ENCODE measurements around the gene LOXHD1.

LOXHD1 gene

GRCh38 chr18:46571756-46572155, 85.3 kb downstream of the LOXHD1 start (continued):
- no peak for TF ChIP-seq INSM2 (tag by site-specific recombination; IDR thresholded peaks at IDR 0.05)

- Histone ChIP-seq H3K4me3 (ENCODE audit: low read depth, low read length) (no peak overlapping the region), H3K4me1 (ENCODE audit: control insufficient read depth, insufficient read depth, low read length) (no peaks in the 10 kb centered on the region), H3K9me3 (ENCODE audit: control insufficient read depth, insufficient read depth, low read depth, low read length) (no peaks in the 10 kb centered on the region), H3K27ac (ENCODE audit: extremely low read depth, low read depth, low read length) (no peak overlapping the region), H3K36me3 (ENCODE audit: control insufficient read depth in 2 of 2, insufficient read depth in 1 of 2, low read length in 2 of 2) (no peaks in the 10 kb centered on the region)
- ChIA-PET POLR2A (no interaction called here), CTCF (interaction anchor here (0.5 to 1.2 kb wide), 2 partner anchors 23 to 31 kb away, joined by 3 to 4 read pairs; no protein-coding TSS in a partner anchor)
- TF ChIP-seq ZNF266 (tag by site-specific recombination; IDR thresholded peaks at IDR 0.05; ENCODE audit: low read depth) (no peak), PATZ1 (tag by site-specific recombination; IDR thresholded peaks at IDR 0.05) (no peak), OVOL3 (tag by site-specific recombination; IDR thresholded peaks at IDR 0.05) (no peak), ZNF2 (tag by site-specific recombination; IDR thresholded peaks at IDR 0.05) (no peak), GLIS2 (tag by site-specific recombination; IDR thresholded peaks at IDR 0.05) (no peak), ZFHX2 (tag by site-specific recombination; conservative IDR thresholded peaks at IDR 0.05) (no peak), ZNF837 (tag by site-specific recombination; IDR thresholded peaks at IDR 0.05) (no peak), ZNF366 (tag by site-specific recombination; conservative IDR thresholded peaks at IDR 0.05) (no peak), ZNF302 (tag by site-specific recombination; IDR thresholded peaks at IDR 0.05; ENCODE audit: low read depth) (no peak), KLF8 (tag by site-specific recombination; IDR thresholded peaks at IDR 0.05) (no peak), ZNF677 (tag by site-specific recombination; IDR thresholded peaks at IDR 0.05) (no peak), CTCF (tag by site-specific recombination; IDR thresholded peaks at IDR 0.05) (no peak)
These were observed 86.4 kb downstream of the LOXHD1 start for GRCh38 chr18:46570666-46571065.

- ChIA-PET POLR2A (no interaction called here), CTCF (no interaction called here)
- H3K27ac ChIP-seq (ENCODE audit: extremely low read depth, low read depth, low read length) = no peak overlapping the region
- no peaks in the 10 kb centered on the region for H3K36me3 ChIP-seq (ENCODE audit: control insufficient read depth in 2 of 2, insufficient read depth in 1 of 2, low read length in 2 of 2)
- H3K4me1 ChIP-seq (ENCODE audit: control insufficient read depth, insufficient read depth, low read length) = no peaks in the 10 kb centered on the region
- H3K9me3 ChIP-seq (ENCODE audit: control insufficient read depth, insufficient read depth, low read depth, low read length) = no peaks in the 10 kb centered on the region
- H3K4me3 ChIP-seq (ENCODE audit: low read depth, low read length) = no peak overlapping the region
- no peak for TF ChIP-seq ZNF555 (tag by site-specific recombination; conservative IDR thresholded peaks at IDR 0.05)
- TF ChIP-seq ZNF549 (tag by site-specific recombination; IDR thresholded peaks at IDR 0.05) = no peak
- TF ChIP-seq ZNF629 (tag by site-specific recombination; IDR thresholded peaks at IDR 0.05) = no peak
- TF ChIP-seq ZNF324 (tag by site-specific recombination; IDR thresholded peaks at IDR 0.05) = no peak
- TF ChIP-seq ZBTB17 (tag by site-specific recombination; IDR thresholded peaks at IDR 0.05) = no peak
- no peak for TF ChIP-seq ZNF174 (tag by site-specific recombination; IDR thresholded peaks at IDR 0.05)
- TF ChIP-seq ZNF132 (tag by site-specific recombination; IDR thresholded peaks at IDR 0.05; ENCODE audit: borderline replicate concordance) = no peak
- TF ChIP-seq ZNF335 (tag by site-specific recombination; conservative IDR thresholded peaks at IDR 0.05) = no peak
- no peak for TF ChIP-seq GLI4 (tag by site-specific recombination; IDR thresholded peaks at IDR 0.05)
- TF ChIP-seq HOXD13 (CRISPR knock-in tag; IDR thresholded peaks at IDR 0.05; ENCODE audit: borderline replicate concordance) = no peak
- no peak for TF ChIP-seq ZNF76 (tag by site-specific recombination; IDR thresholded peaks at IDR 0.05; ENCODE audit: borderline replicate concordance, low read depth)
- TF ChIP-seq ZNF530 (tag by site-specific recombination; IDR thresholded peaks at IDR 0.05; ENCODE audit: low read depth) = no peak
- no peak for TF ChIP-seq ZBTB49 (tag by site-specific recombination; IDR thresholded peaks at IDR 0.05; ENCODE audit: low read depth)
- no peak for TF ChIP-seq AEBP2 (tag by site-specific recombination; IDR thresholded peaks at IDR 0.05; ENCODE audit: borderline replicate concordance)
These were observed 86.9 kb downstream of the LOXHD1 start for GRCh38 chr18:46570134-46570533.

Data from HEK293 (cell line).